ENCODE measurements around the gene FAM32A.
"Not testable (repeated sequence)": the region's sequence is repeated elsewhere in the genome, so short reads cannot be mapped to it uniquely, and the experiment has no call there.

The FAM32A gene

DNA sequence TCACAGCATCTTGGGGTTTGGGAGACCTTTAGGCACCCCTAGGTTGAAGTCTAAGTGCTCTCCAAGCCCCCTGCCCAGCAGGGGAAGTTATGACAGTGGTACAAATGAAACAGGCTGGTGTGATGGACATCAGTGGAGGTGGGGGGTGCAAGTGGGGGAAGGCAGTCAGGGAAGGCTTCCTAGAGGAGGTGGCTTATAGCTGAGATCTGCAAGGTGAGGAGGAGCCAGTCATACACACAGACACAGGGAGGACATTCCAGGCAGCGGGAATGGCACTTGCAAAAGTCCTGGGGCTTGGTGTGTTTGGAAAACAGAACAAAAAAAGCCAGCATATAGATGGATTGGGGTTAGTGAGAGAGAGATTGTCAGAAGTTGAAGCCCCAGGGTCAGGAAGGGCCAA, 30.1 kb upstream of the FAM32A start:
- no peak for TF ChIP-seq ZNF274 (IDR thresholded peaks at IDR 0.05; ENCODE audit: low read depth, low read length)
- H3K4me3 ChIP-seq (ENCODE audit: low read length): no peak overlapping the region

DNA sequence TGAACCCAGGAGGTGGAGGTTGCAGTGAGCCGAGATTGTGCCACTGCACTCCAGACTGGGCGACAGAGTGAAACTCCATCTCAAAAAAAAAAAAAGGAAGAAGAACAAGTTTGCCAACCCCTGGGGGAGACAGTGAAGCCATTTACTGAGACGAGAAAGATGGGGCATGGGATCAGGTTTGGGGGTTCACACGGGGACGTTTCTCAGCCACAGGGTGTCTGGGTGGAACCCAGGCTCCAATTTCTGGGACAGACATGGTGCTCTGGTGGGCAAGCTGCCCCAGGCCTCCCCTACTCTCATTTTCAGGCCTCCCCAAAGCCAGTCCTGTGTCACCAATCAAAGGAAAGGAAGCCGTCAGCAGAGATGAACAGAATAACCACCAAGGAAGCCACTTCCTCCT, 28.3 kb upstream of the FAM32A start:
- no peak for TF ChIP-seq ZNF274 (IDR thresholded peaks at IDR 0.05; ENCODE audit: low read depth, low read length)
- no peak overlapping the region for H3K4me3 ChIP-seq (ENCODE audit: low read length)

DNA sequence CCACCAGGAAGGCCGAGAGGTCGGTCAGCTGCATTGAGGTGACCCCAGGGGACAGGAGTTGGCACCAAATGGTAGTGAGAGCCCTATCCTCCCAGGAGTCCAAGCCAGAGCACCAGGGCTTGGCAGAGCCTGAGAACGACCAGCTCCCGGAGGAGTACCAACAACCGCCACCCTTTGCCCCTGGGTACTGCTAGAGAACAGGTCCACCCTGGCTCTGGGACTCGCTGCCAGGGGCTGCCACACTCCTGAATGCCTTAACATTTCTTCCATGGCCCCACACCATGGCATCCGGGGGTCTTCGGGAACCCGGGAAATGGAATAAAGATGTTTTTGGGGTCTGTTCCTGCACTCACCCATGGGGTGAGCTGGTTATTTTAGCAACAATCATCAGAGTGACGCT, 27.6 kb upstream of the FAM32A start:
- no peak overlapping the region for H3K4me3 ChIP-seq (ENCODE audit: low read length)
- no peak for TF ChIP-seq ZNF274 (IDR thresholded peaks at IDR 0.05; ENCODE audit: low read depth, low read length)

DNA sequence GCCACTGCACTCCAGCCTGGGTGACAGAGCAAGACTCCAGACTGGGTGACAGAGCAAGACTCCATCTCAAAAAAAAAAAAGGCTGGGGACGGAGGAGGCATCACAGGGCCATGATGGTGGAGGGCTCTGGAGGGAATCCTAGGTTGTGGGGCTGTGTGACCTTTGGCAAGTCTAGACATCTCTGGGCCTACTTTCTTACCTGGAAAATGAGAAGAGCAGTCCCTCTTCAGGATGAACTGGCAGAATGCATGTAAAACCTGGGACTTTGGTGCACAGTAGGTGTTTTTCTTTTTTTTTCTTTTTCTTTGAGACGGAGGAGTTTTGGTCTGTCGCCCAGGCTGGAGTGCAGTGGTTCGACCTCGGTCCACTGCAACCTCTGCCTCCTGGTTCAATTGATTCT, 25.6 kb upstream of the FAM32A start:
- H3K4me3 ChIP-seq (ENCODE audit: low read length): no peak overlapping the region
- TF ChIP-seq ZNF274 (IDR thresholded peaks at IDR 0.05; ENCODE audit: low read depth, low read length): no peak

DNA sequence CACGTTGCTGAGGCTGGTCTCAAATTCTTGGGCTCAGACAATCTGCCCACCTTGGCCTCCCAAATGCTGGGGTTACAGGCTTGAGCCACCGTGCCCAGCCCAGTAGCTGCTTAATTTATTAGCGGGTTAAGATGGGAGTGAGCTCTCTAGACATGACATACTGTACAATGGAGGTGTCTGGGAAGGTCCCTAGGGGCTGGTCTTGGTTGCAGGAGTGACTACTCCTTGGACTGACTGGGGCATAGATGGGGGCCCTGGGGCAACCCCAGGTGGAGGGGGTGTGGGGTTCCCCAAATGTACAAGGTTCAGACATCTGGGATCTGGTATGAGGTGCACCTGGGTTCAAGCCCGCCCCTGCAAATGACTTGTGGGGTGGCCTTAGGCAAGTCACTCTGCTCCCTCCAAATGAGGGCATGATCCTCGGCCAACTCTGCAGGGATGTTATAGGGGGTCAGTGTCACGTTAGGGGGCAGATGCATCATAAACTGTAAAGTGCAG, 24.7 kb upstream of the FAM32A start:
- no peak overlapping the region for H3K4me3 ChIP-seq (ENCODE audit: low read length)
- TF ChIP-seq ZNF274 (IDR thresholded peaks at IDR 0.05; ENCODE audit: low read depth, low read length): no peak

DNA sequence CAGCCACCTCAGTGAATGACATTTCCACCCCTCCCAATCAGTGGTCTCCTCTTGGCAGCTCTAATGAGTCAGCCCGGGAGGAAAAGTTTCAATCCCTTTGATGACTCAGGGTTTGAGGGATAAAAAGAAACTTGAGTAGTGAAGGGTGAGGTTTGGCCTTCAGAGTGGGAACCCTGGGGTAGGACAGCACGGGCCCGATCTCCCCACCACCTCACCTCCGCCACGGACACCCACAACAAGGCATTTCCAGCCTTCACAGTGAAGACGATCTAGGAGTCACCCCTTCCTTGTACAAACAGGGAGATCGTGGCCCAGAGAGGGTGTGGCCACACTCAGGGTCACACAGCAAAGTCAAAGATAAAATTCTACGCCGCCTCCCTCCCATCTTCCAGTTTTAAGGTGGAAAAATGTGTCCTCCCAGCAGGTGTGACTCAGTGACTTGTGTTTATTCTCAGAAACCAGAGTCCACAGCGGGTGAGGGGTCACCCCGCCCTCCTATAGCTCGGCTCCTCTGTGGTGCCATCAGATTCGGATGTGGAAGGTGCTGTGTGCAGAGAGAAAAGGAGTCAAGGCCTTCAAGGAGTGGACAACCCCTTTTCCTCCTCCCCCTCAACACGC, 24.2 kb upstream of the FAM32A start:
- no peak overlapping the region for H3K4me3 ChIP-seq (ENCODE audit: low read length)
- no peak for TF ChIP-seq ZNF274 (IDR thresholded peaks at IDR 0.05; ENCODE audit: low read depth, low read length)

DNA sequence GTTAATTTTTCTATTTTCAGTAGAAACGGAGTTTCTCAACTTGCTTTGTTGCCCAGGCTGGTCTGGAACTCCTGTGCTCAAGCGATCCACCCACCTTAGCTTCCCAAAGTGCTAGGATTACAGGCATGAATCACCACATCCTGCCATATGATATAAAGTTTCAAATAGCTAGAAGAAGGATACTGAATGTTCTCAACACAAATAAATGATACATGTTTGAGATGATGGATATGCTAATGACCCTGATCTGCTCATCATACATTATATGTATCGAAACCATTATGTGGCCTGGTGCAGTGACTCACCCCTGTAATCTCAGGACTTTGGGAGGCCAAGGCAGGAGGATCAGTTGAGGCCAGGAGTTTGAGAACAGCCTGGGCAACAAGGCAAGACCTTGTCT, 23.4 kb upstream of the FAM32A start:
- no peak overlapping the region for H3K4me3 ChIP-seq (ENCODE audit: low read length)
- TF ChIP-seq ZNF274 (IDR thresholded peaks at IDR 0.05; ENCODE audit: low read depth, low read length): no peak

DNA sequence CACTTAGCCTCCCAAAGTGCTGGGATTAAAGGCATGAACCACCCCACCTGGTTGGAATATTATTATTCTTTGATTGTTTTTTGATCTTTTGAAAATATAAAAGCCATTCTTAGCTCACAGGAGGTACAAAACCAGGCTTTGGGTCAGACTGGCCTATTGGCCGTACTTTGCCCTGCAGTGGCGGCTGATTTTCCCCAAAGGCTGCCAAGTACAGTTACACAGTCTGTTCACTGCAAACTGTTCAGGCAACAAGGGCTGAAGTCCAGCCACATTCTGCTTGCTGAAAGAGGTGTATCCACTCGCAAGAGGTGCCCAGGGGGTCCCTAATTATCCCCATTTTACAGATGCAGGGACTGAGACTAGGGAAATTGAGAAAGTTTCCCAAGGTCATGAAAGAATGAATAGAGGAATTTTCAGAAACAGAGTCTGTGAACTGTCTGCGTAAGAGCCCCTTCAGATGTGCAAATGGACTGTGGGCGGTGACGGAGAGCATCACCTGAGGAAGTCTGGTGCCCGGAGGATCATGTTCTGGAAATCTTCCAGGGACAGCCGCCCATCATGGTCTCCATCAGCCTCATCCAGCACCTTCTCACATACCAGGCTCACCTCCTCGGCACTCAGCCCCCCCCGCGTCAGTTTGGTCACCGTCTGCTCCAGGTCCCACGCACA, 20.9 kb upstream of the FAM32A start:
- no peak overlapping the region for H3K4me3 ChIP-seq (ENCODE audit: low read length)
- no peak for TF ChIP-seq ZNF274 (IDR thresholded peaks at IDR 0.05; ENCODE audit: low read depth, low read length)

DNA sequence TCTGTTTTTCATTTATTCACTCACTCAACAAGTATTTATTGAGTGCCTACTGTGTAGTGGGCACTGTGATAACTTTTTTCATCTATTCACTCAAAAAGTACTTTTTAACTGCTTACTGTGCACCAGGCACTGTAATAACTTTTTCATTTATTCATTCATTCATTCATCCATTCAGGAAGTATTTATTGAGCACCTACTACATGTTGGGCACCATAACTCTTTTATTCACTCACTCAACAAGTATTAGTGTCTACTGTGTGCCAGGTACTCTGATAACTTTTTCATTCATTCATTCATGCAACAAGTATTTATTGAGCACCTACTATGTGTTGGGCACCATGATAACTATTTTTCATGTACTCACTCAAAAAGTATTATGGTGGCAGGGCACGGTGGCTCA, 18.8 kb upstream of the FAM32A start:
- TF ChIP-seq ZNF274 (IDR thresholded peaks at IDR 0.05; ENCODE audit: low read depth, low read length): no peak
- H3K4me3 ChIP-seq (ENCODE audit: low read length): no peak overlapping the region

DNA sequence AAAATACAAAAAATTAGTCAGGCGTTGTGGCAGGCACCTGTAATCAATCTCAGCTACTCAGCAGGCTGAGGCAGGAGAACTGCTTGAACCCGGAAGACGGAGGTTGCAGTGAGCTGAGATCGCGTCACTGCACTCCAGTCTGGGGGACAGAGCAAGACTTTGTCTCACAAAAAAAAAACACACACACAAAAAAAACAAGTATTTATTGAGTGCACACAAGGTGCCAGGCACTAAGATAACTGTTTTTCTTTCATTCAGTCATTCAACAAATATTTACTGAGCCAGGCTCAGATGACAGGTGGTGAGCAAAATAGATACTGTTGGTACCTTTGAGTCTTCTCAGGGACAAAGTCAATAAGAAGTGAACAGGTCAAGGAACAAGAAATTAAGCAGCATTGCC, 18.2 kb upstream of the FAM32A start:
- no peak for TF ChIP-seq ZNF274 (IDR thresholded peaks at IDR 0.05; ENCODE audit: low read depth, low read length)
- H3K4me3 ChIP-seq (ENCODE audit: low read length): no peak overlapping the region

DNA sequence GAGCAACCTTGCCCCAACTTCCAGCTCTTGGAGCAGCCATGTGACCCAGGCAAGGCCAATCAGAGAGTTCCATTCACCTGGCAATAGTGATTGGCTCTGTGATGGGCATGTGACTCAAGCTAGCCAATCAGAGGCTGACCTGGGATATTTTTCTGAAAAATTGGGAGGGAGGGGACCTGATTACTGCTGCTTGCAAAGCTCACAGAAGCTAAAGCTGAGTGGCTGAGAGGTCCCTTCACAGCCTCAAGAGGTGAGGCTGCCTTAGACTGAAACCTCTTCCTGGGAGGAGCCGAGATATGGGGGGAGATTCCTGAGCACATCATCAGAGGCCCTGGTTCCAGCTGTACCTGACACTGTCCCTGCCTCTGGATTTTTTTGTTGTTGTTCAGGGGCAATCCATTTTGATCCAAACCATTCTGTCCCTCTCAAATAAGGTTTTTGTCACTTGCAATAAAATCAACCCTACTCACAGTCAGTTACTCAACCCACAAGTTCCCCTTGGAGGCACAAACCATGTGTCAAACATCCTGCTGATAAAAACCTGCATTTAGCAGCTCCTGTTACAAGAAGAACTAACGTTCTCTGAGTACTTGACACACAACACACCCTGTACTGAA, 16.6 kb upstream of the FAM32A start:
- TF ChIP-seq ZNF274 (IDR thresholded peaks at IDR 0.05; ENCODE audit: low read depth, low read length): no peak
- no peak overlapping the region for H3K4me3 ChIP-seq (ENCODE audit: low read length)

DNA sequence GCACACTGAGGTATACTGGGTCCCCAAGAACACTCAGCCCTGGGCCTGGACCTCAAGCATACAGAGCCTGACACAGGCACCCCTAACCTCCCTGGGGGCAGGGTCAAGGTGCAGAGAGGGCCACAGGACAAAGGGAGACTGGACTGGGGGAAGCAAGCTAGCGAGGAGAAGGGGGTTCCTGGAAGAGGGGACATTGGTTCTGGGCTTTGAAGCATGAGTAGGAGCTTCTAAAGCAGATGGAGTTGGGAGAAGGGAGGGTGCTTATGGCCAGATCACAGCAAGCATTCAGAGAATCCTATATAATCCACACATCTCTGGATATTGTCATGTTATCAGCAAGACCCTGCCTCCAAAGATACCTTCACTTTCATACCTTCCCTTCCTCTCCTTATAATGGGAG, 15.1 kb upstream of the FAM32A start:
- H3K4me3 ChIP-seq (ENCODE audit: low read length): no peak overlapping the region
- no peak for TF ChIP-seq ZNF274 (IDR thresholded peaks at IDR 0.05; ENCODE audit: low read depth, low read length)

DNA sequence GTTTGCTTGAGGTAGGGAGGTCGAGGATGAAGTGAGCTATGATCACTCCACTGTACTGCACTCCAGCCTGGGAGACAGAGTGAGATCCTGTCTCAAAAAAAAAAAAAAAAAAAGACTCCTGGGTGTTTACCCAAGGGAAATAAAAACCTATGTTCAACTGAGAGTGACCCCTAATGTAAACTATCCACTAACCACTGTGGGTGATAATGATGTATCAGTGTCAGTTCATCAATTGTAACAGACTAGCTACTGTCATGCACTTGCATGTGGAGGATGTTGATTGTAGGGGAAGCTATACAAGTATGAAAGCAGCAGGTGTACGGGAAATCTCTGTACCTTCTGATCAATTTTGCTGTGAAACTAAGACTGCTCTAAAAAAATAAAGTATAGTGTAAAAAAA, 9.3 kb upstream of the FAM32A start:
- no peak for TF ChIP-seq ZNF274 (IDR thresholded peaks at IDR 0.05; ENCODE audit: low read depth, low read length)
- no peak overlapping the region for H3K4me3 ChIP-seq (ENCODE audit: low read length)

DNA sequence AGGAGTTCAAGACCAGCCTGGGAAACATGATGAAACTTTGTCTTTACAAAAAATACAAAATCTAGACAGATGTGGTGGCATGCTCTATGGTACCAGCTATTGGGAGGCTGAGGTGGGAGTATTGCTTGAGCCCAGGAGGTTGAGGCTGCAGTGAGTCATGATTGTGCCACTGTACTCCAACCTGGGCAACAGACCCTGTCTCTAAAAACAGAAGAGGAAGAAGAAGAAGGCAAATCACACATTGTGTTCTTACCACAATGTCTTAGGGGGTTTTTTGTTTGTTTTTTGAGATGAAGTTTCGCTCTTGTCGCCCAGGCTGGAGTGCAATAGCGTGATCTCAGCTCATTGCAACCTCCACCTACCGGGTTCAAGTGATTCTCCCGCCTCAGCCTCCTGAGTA, 6.3 kb upstream of the FAM32A start:
- H3K4me3 ChIP-seq (ENCODE audit: low read length): not testable (repeated sequence)

DNA sequence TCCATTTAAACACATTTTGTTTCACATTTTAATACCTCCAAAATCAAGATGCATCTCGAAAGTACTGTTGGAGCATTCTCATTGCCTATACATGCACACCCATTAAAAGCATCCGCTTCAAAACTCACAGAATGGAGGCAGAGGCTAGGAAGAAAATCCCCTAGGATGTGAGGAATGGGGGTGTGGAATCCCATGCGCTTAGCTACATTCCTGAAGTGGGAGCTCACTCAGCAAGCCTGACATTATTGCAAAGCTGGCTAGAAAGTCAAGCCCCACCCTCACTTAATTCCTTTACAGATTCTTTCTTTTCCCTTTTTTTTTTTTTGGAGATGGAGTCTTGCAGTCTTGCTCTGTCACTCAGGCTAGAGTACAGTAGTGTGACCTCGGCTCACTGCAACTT, 4.6 kb upstream of the FAM32A start:
- no peak overlapping the region for H3K4me3 ChIP-seq (ENCODE audit: low read length)
- TF ChIP-seq ZNF274 (IDR thresholded peaks at IDR 0.05; ENCODE audit: low read depth, low read length): no peak
